Femur (tissue), 1 donor: ENCODE results near the gene GMDS.

Experiments
- DNase-seq: peaks from one replicate; pipeline ENCODE4 v3.0.0-alpha.2; 2017

Gene GMDS

DNA sequence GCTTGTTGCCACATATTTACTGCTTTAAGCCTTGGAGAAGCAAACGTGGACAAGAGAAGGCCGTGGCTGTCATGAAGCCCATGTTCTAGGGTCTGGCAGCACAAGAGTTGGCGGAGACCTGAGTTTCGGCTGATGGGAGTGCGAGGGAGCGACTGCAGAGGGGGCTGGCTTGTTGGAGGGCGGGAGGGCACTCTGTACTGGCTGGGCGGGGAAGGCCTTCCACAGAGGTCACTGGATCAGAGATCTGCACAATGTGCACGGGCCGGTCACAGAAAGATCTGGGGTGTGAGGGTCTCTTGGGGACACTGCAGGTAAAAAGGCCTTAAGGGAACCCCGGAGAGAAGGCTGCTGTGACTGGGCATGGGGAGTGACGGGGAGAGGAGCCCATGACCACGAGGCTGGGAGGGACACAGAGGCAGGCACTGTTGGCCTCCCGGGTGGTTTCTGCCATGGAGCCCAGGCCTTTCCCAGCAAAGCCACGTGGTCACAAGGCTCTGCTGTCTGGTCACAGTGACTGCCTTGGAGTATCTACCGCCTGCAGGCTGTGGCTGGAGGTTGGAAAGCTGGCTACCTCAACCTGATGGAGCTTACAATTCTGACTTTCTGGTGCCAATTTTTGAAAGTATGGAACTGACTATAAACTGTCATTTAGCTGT lies 611.9 kb downstream of the GMDS start:
- DNase-seq: no peak

DNA sequence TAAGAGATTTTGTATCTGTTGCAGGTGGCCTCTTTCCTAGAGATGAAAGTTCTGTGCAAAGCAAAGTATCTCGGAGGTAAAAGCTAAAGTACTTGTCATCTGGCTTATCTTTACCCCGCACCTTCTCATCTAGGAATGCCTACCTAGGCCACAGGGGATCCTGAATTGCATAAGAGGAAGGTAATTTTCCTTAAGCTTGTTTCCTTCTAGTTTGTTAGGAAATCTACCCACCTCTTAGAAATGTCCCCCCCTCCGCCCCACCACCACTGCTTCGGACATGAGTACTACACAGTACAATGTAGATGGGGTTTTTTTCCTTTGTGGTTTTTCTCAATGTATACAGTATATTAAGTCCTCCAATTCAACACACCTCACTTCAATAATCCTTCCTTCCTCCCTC lies 614.2 kb downstream of the GMDS start:
- no peak for DNase-seq

- DNase-seq: no peak
These were observed 614.6 kb downstream of the GMDS start for GRCh38 chr6:1630771-1631217.

GRCh38 chr6:1630212-1630770 lies 615.1 kb downstream of the GMDS start:
- no peak for DNase-seq

GRCh38 chr6:1629316-1629715 lies 616.1 kb downstream of the GMDS start:
- DNase-seq: no peak

DNA sequence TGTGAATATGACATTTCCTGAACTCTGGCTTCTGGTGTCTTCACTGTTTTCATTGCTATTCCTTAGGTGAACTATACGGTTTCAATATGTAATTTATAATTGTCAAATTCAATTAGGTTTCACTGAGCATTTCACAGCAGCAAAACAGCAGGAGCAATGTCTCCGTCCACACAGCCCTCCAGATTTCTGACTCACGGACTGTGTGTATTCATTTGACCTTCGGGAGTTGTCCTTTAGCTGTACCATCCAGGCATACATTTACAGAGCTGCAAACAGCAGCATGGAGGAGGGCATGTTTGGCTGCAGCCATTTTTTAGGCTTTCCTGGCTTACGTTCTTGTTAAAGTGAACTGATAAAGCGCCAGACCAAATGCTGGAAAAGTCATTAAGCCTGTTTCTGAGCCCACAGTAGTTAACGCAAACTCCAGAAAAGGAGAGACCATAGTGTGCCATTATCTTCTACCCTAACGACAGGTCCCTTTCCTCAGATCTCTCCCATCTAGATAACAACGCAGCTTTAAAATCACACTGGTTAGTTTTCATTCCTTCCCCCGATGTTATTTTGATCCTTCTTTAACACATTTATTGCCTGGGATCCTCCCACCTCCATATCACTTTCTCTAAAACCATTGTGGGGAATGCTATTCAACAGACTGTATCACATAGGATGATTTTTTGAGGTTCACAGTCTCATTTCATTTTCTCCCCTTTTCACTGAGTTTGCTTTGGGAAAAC lies 617.4 kb downstream of the GMDS start:
- DNase-seq: no peak

- no peak for DNase-seq
These were observed 618.9 kb downstream of the GMDS start for GRCh38 chr6:1626481-1626880.

GRCh38 chr6:1625794-1626435 lies 619.5 kb downstream of the GMDS start:
- DNase-seq: no peak

DNA sequence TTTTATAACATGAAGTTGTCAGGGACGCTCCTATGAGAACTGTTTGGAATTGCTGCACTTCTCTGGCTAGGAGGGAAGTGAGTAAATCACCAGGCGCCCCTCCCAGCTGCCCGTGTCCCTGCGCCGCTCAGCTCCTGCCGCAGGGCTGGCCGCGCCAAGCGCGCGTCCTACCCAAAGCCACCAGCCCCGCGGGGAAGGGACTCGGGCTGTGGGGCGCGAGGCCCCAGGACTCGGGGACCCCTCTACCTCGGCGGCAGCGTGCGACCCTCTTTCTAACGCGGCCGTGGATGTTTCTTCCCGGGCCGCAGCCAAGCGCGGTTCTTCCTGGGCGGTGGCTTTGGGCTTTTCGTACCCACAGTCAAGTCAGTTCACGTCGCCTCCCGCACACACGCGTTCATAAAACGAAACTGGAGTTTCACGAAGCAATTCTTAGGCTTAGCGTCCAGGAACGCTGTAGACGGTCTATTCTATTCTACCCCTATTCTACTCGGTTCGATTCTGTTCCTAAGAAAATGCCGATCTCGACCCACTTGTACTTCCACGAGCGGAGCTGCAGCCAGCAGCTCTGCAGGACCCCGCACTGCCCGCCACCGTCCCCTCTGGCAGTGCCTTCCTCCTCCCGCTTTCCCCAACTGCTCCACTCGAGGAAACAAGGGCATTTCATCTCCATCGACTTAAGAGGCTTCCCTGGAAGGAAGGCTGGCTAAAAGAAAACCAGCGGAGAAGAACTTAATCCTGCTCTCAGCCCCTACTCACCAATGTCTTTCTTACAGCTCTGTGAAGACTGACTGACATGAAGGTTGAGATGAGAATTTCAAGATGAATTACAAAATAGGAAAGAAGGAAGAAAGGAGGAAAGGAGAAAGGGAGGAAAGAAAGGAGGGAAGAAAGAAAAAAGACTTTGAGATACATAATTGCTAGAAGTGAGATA lies 620.3 kb downstream of the GMDS start:
- DNase-seq: peak; percentile 53

GRCh38 chr6:1624058-1624850 lies 621.2 kb downstream of the GMDS start:
- peak; percentile 56 for DNase-seq

GRCh38 chr6:1623769-1624057 lies 621.7 kb downstream of the GMDS start:
- no peak for DNase-seq

- peak; percentile 40 for DNase-seq
These were observed 622.3 kb downstream of the GMDS start for GRCh38 chr6:1622851-1623768.

- DNase-seq: peak; percentile 74
These were observed 623.1 kb downstream of the GMDS start for GRCh38 chr6:1622220-1622850.

DNA sequence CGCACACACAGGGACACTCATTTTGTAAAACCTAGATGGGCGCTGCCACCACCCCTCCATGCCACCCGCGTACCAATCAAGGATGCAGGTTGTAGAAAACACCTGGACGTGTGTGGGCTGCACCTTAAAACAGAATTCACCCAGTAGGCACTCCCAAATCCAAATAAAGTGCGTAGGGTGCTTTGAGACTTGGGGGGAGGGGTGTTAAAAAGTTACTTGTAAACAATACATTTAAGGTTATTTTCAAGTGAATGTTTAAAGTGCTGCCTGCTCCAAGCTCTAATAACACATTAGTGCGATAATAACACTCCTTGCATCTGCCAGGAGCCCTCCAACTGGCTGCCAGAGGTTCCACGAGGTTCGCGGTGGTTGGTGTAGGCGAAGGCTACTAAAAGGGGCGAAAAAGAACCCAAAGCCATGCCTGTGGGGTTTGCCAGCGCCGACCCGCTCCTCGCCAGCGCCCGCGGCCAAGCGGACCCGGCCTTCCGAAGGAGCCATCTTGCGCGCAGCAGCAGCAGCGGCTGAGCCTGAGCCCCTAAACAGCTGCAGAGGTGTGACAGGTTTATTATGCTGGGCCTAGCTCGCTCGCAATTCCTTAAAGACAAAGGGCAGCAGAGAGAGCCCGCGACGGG lies 624.2 kb downstream of the GMDS start:
- DNase-seq: no peak

- no peak for DNase-seq
These were observed 624.8 kb downstream of the GMDS start for GRCh38 chr6:1620504-1621069.

- DNase-seq: peak; percentile 46
These were observed 625.5 kb downstream of the GMDS start for GRCh38 chr6:1619673-1620503.

DNA sequence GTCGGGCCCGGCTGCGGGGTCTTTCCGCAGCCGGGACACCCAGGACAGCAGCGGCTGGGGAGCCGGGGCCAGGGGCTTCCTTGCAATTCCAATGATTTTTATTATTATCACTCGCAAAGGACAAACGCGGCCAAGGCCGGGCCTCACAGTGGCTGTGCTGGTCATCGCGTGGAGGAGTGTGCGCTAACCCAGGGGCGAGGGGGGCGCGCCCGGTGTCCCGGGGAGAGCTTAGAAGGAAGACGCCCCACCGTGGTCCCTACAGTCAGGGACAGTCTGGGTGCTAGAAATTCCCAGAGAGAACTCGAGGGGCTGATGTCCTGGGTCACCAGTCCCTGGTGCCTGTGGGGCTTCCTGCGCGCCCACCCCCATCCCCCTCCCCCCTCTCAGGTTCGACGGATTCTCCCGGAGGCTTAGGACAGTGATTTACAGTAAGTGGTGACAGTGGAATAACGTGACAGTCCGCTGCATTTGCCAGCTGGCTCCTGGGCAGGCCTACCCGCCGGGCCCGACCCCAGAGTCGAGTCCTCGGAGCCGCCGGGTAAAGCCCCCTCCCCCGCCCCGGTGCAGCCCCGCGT lies 626.2 kb downstream of the GMDS start:
- DNase-seq: peak; percentile 33
